ENCODE measurements around the gene KCNQ1. TPM values are rescaled to one million over a fixed set of nuclear protein-coding genes. Genes with fewer than 3 reads are reported as not detected.

KCNQ1 gene
- total and polyA plus RNA-seq, 2 experiments from 2014 or later: 0.45 to 0.87 TPM

- Histone ChIP-seq H3K4me2 (no peak overlapping the region), H3F3A (replicated peaks; ENCODE audit: low read depth) (no peaks in the 10 kb centered on the region), H4K20me1 (replicated peaks; ENCODE audit: insufficient read depth) (no peaks in the 10 kb centered on the region), H3K4me3 (no peak overlapping the region), H3K9me2 (ENCODE audit: insufficient read depth) (no peaks in the 10 kb centered on the region), H2AFZ (no peak overlapping the region), H3K27ac (ENCODE audit: low read depth) (no peak overlapping the region), H3K27me3 (ENCODE audit: insufficient read depth) (peaks cover 93% of the 10 kb centered on the region), H3K4me1 (ENCODE audit: insufficient read depth) (no peaks in the 10 kb centered on the region), H3K79me2 (replicated peaks; ENCODE audit: insufficient read depth) (no peaks in the 10 kb centered on the region), H3K36me3 (ENCODE audit: insufficient read depth) (no peaks in the 10 kb centered on the region)
- H3K27me3 Mint-ChIP-seq (ENCODE audit: insufficient read depth, low read depth, poor library complexity): peaks cover 77% of the 10 kb centered on the region
- H3K27ac Mint-ChIP-seq: no peak overlapping the region
- ATAC-seq: no peak
- DNase-seq (ENCODE audit: low spot score): no peak
- TF ChIP-seq EZH2 (IDR thresholded peaks at IDR 0.05; ENCODE audit: low read depth, unreplicated experiment) (no peak), ZNF331 (CRISPR knock-in tag; IDR thresholded peaks at IDR 0.05; ENCODE audit: low read depth) (no peak), EZH2phosphoT487 (IDR thresholded peaks at IDR 0.05; ENCODE audit: unreplicated experiment) (no peak), STAT1 (IDR thresholded peaks at IDR 0.05; ENCODE audit: unreplicated experiment) (no peak), POLR2AphosphoS5 (IDR thresholded peaks at IDR 0.05; ENCODE audit: low read depth) (no peak)
- TF ChIP-seq, protein P1, sequence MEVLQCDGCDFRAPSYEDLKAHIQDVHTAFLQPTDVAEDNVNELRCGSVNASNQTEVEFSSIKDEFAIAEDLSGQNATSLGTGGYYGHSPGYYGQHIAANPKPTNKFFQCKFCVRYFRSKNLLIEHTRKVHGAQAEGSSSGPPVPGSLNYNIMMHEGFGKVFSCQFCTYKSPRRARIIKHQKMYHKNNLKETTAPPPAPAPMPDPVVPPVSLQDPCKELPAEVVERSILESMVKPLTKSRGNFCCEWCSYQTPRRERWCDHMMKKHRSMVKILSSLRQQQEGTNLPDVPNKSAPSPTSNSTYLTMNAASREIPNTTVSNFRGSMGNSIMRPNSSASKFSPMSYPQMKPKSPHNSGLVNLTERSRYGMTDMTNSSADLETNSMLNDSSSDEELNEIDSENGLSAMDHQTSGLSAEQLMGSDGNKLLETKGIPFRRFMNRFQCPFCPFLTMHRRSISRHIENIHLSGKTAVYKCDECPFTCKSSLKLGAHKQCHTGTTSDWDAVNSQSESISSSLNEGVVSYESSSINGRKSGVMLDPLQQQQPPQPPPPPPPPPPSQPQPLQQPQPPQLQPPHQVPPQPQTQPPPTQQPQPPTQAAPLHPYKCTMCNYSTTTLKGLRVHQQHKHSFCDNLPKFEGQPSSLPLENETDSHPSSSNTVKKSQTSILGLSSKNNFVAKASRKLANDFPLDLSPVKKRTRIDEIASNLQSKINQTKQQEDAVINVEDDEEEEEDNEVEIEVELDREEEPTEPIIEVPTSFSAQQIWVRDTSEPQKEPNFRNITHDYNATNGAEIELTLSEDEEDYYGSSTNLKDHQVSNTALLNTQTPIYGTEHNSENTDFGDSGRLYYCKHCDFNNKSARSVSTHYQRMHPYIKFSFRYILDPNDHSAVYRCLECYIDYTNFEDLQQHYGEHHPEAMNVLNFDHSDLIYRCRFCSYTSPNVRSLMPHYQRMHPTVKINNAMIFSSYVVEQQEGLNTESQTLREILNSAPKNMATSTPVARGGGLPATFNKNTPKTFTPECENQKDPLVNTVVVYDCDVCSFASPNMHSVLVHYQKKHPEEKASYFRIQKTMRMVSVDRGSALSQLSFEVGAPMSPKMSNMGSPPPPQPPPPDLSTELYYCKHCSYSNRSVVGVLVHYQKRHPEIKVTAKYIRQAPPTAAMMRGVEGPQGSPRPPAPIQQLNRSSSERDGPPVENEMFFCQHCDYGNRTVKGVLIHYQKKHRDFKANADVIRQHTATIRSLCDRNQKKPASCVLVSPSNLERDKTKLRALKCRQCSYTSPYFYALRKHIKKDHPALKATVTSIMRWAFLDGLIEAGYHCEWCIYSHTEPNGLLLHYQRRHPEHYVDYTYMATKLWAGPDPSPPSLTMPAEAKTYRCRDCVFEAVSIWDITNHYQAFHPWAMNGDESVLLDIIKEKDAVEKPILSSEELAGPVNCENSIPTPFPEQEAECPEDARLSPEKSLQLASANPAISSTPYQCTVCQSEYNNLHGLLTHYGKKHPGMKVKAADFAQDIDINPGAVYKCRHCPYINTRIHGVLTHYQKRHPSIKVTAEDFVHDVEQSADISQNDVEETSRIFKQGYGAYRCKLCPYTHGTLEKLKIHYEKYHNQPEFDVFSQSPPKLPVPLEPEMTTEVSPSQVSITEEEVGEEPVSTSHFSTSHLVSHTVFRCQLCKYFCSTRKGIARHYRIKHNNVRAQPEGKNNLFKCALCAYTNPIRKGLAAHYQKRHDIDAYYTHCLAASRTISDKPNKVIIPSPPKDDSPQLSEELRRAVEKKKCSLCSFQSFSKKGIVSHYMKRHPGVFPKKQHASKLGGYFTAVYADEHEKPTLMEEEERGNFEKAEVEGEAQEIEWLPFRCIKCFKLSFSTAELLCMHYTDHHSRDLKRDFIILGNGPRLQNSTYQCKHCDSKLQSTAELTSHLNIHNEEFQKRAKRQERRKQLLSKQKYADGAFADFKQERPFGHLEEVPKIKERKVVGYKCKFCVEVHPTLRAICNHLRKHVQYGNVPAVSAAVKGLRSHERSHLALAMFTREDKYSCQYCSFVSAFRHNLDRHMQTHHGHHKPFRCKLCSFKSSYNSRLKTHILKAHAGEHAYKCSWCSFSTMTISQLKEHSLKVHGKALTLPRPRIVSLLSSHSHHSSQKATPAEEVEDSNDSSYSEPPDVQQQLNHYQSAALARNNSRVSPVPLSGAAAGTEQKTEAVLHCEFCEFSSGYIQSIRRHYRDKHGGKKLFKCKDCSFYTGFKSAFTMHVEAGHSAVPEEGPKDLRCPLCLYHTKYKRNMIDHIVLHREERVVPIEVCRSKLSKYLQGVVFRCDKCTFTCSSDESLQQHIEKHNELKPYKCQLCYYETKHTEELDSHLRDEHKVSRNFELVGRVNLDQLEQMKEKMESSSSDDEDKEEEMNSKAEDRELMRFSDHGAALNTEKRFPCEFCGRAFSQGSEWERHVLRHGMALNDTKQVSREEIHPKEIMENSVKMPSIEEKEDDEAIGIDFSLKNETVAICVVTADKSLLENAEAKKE (CRISPR knock-in tag; IDR thresholded peaks at IDR 0.05): no peak
- H3K4me3 Mint-ChIP-seq: no peak overlapping the region
- H3K36me3 Mint-ChIP-seq (ENCODE audit: low read depth): peaks cover 4% of the 10 kb centered on the region; the same call in 1 of the 3 replicates
- peaks cover 2% of the 10 kb centered on the region; the same call in 1 of the 3 replicates for H3K4me1 Mint-ChIP-seq
- H3K9me3 Mint-ChIP-seq: peaks cover 4% of the 10 kb centered on the region; the same call in 2 of the 3 replicates
Observed at GRCh38 chr11:2588809-2589537, 144.2 kb downstream of the KCNQ1 start.

All from GM23338 (cell line).